ENCODE measurements around the gene CASZ1. TPM values are rescaled to one million over a fixed set of nuclear protein-coding genes. Genes with fewer than 3 reads are reported as not detected.

CASZ1 gene
- polyA plus RNA-seq, 2 of the 4 experiments (the other 2 are of a cell fraction), result 0.52 to 1.2 TPM

DNA sequence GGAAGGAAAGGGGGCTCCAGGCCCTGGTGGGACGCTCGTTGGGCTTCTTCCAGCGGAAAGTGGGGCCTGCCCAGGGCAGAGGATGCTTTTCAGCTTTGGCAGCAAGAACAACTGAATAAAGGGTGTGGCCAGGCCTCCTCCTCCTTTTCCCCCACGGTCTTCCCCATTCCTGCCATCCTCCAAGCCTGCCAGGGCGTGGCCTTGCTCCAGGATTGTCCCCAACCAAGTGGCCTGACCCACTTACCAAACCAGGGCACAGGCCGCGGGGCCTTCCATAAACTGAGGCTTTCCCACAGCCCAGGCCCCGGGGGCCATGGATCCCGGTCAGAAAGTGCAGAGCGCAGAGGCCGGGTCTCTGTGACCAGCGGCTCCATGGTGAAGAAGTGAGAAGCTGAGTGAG is 33.6 kb downstream of the CASZ1 start:
- ATAC-seq (no peak), DNase-seq (ENCODE audit: low read depth in 1 of 2, low spot score in 1 of 2) (no peak), FAIRE-seq (no peak)
- TF ChIP-seq, protein P1, sequence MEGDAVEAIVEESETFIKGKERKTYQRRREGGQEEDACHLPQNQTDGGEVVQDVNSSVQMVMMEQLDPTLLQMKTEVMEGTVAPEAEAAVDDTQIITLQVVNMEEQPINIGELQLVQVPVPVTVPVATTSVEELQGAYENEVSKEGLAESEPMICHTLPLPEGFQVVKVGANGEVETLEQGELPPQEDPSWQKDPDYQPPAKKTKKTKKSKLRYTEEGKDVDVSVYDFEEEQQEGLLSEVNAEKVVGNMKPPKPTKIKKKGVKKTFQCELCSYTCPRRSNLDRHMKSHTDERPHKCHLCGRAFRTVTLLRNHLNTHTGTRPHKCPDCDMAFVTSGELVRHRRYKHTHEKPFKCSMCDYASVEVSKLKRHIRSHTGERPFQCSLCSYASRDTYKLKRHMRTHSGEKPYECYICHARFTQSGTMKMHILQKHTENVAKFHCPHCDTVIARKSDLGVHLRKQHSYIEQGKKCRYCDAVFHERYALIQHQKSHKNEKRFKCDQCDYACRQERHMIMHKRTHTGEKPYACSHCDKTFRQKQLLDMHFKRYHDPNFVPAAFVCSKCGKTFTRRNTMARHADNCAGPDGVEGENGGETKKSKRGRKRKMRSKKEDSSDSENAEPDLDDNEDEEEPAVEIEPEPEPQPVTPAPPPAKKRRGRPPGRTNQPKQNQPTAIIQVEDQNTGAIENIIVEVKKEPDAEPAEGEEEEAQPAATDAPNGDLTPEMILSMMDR (IDR thresholded peaks at IDR 0.05), result no peak
- TF ChIP-seq KDM1A (IDR thresholded peaks at IDR 0.05; ENCODE audit: low read depth) (no peak), HOXA7 (CRISPR knock-in tag; IDR thresholded peaks at IDR 0.05) (no peak), SREBF2 (IDR thresholded peaks at IDR 0.05) (no peak), FOSB (CRISPR knock-in tag; IDR thresholded peaks at IDR 0.05) (no peak), CEBPB (IDR thresholded peaks at IDR 0.05) (no peak), ZFP36 (IDR thresholded peaks at IDR 0.05; ENCODE audit: borderline replicate concordance, partially characterized antibody) (no peak), ZC3H11A (IDR thresholded peaks at IDR 0.05) (no peak), RFX5 (IDR thresholded peaks at IDR 0.05) (no peak), BHLHE40 (IDR thresholded peaks at IDR 0.05; ENCODE audit: low read depth, low read length) (no peak), CBX8 (IDR thresholded peaks at IDR 0.05) (no peak)
- TF ChIP-seq, protein P2, sequence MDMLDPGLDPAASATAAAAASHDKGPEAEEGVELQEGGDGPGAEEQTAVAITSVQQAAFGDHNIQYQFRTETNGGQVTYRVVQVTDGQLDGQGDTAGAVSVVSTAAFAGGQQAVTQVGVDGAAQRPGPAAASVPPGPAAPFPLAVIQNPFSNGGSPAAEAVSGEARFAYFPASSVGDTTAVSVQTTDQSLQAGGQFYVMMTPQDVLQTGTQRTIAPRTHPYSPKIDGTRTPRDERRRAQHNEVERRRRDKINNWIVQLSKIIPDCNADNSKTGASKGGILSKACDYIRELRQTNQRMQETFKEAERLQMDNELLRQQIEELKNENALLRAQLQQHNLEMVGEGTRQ (IDR thresholded peaks at IDR 0.05), result no peak
- TF ChIP-seq, protein P3, sequence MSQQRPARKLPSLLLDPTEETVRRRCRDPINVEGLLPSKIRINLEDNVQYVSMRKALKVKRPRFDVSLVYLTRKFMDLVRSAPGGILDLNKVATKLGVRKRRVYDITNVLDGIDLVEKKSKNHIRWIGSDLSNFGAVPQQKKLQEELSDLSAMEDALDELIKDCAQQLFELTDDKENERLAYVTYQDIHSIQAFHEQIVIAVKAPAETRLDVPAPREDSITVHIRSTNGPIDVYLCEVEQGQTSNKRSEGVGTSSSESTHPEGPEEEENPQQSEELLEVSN (IDR thresholded peaks at IDR 0.05; ENCODE audit: borderline replicate concordance, low read depth), result no peak
- TF ChIP-seq, protein P4, sequence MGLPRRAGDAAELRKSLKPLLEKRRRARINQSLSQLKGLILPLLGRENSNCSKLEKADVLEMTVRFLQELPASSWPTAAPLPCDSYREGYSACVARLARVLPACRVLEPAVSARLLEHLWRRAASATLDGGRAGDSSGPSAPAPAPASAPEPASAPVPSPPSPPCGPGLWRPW (IDR thresholded peaks at IDR 0.05), result no peak
- no peak overlapping the region for H3K4me2 ChIP-seq
- CTCF ChIA-PET, result no interaction called here
- 77% methylated on average over 5 of the region's 12 CpGs for WGBS (ENCODE audit: missing lambda C conversion rate)
- H3K4me3 ChIP-seq, result no peak overlapping the region
- H3K4me1 ChIP-seq, result no peaks in the 10 kb centered on the region
- H3K27ac ChIP-seq, result no peak overlapping the region
- POLR2A ChIA-PET, result no interaction called here
- H3K9me3 ChIP-seq, result no peaks in the 10 kb centered on the region

DNA sequence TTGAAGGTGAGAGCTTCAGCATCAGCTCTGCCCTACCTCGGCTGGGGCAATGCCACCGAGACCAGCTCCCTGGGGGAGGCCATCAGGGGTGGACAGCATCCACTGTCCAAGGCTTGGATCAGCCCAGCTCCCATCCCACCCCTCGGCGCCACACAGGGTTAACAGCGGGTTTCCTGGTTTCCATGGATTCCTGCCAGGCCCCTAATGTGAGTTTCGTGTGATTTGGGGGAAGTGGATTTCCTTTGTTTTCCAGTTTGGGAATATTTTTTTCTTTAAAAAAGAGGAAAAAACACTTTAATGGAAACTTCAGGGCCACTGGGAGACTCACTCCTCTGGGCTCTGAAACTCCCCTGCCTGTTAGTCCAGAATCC is 34.3 kb downstream of the CASZ1 start:
- no peaks in the 10 kb centered on the region for H3K9me3 ChIP-seq
- no peak overlapping the region for H3K4me2 ChIP-seq
- TF ChIP-seq, protein P1 (IDR thresholded peaks at IDR 0.05), result no peak
- TF ChIP-seq HOXA7 (CRISPR knock-in tag; IDR thresholded peaks at IDR 0.05) (no peak), JUNB (IDR thresholded peaks at IDR 0.05) (no peak), CHD2 (IDR thresholded peaks at IDR 0.05; ENCODE audit: low read length, partially characterized antibody) (no peak), ZC3H11A (IDR thresholded peaks at IDR 0.05) (no peak), HOXB13 (CRISPR knock-in tag; IDR thresholded peaks at IDR 0.05; ENCODE audit: low read depth) (no peak)
- TF ChIP-seq, protein P5, sequence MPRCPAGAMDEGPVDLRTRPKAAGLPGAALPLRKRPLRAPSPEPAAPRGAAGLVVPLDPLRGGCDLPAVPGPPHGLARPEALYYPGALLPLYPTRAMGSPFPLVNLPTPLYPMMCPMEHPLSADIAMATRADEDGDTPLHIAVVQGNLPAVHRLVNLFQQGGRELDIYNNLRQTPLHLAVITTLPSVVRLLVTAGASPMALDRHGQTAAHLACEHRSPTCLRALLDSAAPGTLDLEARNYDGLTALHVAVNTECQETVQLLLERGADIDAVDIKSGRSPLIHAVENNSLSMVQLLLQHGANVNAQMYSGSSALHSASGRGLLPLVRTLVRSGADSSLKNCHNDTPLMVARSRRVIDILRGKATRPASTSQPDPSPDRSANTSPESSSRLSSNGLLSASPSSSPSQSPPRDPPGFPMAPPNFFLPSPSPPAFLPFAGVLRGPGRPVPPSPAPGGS (IDR thresholded peaks at IDR 0.05), result no peak
- TF ChIP-seq, protein P6, sequence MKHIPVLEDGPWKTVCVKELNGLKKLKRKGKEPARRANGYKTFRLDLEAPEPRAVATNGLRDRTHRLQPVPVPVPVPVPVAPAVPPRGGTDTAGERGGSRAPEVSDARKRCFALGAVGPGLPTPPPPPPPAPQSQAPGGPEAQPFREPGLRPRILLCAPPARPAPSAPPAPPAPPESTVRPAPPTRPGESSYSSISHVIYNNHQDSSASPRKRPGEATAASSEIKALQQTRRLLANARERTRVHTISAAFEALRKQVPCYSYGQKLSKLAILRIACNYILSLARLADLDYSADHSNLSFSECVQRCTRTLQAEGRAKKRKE (CRISPR knock-in tag; IDR thresholded peaks at IDR 0.05; ENCODE audit: low read depth), result no peak
- TF ChIP-seq, protein P7, sequence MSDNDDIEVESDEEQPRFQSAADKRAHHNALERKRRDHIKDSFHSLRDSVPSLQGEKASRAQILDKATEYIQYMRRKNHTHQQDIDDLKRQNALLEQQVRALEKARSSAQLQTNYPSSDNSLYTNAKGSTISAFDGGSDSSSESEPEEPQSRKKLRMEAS (IDR thresholded peaks at IDR 0.05), result no peak
- TF ChIP-seq, protein P8, sequence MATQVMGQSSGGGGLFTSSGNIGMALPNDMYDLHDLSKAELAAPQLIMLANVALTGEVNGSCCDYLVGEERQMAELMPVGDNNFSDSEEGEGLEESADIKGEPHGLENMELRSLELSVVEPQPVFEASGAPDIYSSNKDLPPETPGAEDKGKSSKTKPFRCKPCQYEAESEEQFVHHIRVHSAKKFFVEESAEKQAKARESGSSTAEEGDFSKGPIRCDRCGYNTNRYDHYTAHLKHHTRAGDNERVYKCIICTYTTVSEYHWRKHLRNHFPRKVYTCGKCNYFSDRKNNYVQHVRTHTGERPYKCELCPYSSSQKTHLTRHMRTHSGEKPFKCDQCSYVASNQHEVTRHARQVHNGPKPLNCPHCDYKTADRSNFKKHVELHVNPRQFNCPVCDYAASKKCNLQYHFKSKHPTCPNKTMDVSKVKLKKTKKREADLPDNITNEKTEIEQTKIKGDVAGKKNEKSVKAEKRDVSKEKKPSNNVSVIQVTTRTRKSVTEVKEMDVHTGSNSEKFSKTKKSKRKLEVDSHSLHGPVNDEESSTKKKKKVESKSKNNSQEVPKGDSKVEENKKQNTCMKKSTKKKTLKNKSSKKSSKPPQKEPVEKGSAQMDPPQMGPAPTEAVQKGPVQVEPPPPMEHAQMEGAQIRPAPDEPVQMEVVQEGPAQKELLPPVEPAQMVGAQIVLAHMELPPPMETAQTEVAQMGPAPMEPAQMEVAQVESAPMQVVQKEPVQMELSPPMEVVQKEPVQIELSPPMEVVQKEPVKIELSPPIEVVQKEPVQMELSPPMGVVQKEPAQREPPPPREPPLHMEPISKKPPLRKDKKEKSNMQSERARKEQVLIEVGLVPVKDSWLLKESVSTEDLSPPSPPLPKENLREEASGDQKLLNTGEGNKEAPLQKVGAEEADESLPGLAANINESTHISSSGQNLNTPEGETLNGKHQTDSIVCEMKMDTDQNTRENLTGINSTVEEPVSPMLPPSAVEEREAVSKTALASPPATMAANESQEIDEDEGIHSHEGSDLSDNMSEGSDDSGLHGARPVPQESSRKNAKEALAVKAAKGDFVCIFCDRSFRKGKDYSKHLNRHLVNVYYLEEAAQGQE (IDR thresholded peaks at IDR 0.05), result no peak
- no peak for ATAC-seq
- no peak for DNase-seq (ENCODE audit: low read depth in 1 of 2, low spot score in 1 of 2)
- POLR2A ChIA-PET, result no interaction called here
- H3K4me1 ChIP-seq, result no peaks in the 10 kb centered on the region
- CTCF ChIA-PET, result interaction anchor here (0.8 kb wide), 1 partner anchor 10 kb away, joined by 3 read pairs; no protein-coding TSS in a partner anchor
- no peak for FAIRE-seq
- WGBS (ENCODE audit: missing lambda C conversion rate), result 90% methylated on average over 4 of the region's 6 CpGs
- no peak overlapping the region for H3K27ac ChIP-seq
- no peak overlapping the region for H3K4me3 ChIP-seq
